ENCODE measurements around the gene TBC1D22A.

- no peak for TF ChIP-seq CTCF (IDR thresholded peaks at IDR 0.05)
- no peak for TF ChIP-seq POLR2A (IDR thresholded peaks at IDR 0.05)
Measured at GRCh38 chr22:46959369-46959768, 196.9 kb downstream of the TBC1D22A start.

Data from heart left ventricle (tissue), 13 donors.